Measurements from ENCODE around the gene RNF112.
"Not testable (repeated sequence)": the region's sequence is repeated elsewhere in the genome, so short reads cannot be mapped to it uniquely, and the experiment has no call there.

Gene RNF112

DNA sequence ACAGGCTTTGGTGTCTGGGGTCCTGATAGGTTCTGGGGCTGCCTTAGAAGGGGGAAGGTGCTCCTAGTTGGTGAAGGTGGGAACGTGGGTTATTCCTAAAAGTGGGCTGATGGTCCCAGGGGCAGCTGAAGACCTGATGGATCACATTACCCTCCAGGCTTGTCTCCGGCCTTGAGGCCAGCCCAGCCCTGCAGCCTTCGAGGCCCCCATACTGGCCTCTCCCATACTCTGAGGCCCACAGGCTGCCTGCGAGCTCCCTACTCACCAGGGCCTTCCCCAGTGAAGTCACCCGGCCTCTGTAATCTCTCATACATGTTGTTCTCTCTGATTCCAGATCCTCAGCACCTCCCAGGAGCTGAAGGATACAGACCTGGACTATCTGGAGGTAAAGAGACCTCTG lies 2.7 kb downstream of the RNF112 start:
- no peak for DNase-seq (ENCODE audit: low read depth in 2 of 3, low spot score in 2 of 3)

DNA sequence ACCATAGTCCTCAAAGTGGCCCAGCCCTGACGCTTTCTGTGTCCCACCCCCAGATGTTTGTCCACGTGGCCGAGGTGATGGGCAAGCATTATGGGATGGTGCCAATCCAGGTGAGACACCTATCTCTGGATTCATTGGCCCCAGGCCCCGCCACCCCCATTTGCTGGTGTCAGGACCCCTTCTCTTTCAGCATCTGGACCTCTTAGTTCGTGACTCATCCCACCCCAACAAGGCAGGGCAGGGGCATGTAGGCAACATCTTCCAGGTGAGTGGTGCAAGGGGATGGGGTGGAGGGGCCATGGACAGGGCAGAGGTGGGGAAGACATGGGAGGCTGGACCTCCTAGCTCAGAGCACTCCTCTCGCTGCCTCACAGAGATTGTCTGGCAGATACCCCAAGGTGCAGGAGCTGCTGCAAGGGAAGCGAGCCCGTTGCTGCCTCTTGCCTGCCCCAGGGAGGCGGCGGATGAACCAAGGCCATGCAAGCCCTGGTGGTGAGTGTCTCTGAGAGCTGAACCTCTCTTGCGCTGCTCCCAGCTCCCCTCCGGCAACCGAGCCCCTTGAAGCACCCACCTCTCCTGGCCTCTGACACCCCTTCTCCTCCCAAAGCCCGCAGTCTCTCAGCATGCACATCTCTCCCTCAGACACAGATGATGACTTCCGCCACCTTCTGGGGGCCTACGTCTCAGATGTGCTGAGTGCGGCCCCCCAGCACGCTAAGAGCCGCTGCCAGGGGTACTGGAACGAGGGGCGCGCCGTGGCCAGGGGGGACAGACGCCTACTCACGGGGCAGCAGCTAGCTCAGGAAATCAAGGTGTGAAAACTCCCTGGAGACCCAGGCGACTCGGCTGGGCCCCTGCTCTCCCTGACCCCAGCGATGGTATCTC lies 3.6 kb downstream of the RNF112 start:
- DNase-seq (ENCODE audit: low read depth in 2 of 3, low spot score in 2 of 3): no peak

DNA sequence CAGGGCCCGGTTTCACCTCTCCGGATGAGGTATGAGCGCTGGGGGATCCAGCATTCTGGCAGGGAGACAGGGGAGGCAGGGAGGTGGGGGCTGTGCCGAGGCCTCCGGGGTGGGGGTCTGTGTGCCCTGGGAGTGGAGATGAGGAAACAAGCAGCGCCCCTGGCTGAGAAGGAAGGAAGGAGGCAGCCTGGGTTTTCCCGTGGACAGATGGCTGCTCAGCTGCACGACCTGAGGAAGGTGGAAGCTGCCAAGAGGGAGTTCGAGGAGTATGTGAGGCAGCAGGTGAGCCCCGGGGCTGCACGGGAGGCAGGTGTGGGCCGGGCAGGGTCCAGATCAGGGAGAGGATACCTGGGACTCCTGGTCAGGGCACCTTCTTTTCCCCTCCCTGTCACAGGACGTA lies 4.3 kb downstream of the RNF112 start:
- DNase-seq (ENCODE audit: low read depth in 2 of 3, low spot score in 2 of 3): no peak

DNA sequence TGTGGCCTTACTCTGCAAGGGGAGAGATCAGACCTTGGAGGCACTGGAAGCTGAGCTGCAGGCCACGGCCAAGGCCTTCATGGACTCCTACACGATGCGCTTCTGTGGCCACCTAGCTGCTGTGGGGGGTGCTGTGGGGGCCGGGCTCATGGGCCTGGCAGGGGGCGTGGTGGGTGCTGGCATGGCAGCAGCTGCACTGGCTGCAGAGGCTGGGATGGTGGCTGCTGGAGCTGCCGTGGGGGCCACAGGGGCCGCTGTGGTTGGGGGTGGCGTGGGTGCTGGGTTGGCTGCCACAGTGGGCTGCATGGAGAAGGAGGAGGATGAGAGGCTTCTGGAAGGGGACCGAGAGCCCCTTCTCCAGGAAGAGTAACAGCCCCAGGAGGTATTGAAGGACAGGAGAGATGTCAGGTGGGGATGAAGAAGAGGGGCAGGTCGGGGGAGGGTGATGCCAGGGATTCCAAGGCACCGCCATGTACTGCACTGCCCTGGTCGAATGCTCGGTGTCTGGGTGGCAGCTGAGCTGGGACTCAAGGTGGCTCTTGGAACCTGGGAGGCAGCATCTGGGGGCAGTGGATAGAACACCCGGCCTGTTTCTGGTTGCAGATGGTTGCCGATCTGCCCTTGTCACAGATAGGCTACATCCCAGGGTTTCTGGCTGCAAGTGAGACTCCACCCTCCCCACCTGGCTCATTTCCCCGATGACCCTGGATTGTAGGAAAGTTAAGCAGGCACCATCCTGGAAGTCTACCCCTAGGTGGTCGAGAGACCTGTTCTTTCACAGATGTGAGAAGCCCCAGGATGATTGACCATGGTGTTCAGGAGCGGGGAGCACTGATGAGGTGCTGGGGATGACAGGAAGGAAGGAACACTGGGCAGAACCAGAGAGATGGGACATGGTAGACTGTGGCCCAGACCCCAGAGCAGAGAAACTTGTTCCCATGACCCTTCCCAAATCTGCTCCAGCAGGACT lies 5.1 kb downstream of the RNF112 start:
- DNase-seq (ENCODE audit: low read depth in 2 of 3, low spot score in 2 of 3): no peak

DNA sequence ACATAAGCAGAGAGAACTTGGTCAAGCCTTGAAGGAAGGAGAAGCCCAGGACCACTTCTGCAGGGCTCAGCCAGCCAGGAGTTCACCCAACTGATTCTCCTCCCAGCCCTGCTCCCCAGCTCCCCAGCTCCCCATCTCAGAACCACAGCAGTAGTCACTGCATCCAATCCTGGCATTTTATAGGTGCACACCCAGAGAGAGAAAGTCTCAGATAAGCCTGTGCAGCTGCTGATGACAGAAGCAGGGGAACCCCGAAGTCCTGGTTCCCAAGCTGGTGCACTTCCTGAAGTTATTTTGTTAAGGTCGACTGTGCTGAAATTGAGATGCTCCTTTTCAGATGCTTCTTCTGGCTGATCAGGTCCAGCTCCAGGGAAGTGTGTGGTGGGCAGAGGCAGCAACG lies 6.6 kb downstream of the RNF112 start:
- no peak for DNase-seq (ENCODE audit: low read depth in 2 of 3, low spot score in 2 of 3)

DNA sequence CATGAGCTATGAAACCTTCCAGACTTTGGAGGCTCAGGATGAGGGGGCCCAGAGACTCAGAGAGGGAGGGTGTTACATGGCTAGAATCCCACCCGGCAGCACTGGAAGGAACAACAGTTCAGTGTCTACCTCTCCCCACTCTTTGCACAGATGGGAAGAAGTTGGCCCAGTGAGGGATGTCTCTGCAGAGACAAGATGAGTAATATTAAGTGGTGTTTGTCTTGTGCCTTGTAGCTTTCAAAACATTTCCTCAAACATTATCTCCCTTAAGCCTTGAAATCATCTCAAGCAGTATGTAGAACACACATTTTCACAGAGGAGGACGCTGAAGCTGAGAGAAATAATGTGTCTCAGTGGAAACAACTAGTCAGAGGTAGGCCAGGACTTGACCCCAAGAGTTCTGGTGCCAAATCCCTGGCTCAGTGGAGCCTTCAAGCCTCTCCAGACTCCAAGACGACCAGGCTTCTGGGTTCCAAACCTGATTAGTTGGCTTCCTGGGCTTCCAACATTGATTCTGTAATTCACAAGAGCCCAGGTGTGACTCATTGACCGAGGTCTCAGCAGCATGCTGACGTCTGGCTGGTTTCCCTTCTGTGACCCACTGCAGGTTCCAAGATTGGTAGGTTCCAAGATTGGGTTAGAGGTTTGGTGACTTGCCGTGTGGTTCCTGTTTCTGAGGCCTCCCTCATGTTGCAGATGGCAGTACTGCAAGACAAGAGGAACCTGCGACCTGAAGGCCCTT lies 7.4 kb downstream of the RNF112 start:
- no peak for DNase-seq (ENCODE audit: low read depth in 2 of 3, low spot score in 2 of 3)

DNA sequence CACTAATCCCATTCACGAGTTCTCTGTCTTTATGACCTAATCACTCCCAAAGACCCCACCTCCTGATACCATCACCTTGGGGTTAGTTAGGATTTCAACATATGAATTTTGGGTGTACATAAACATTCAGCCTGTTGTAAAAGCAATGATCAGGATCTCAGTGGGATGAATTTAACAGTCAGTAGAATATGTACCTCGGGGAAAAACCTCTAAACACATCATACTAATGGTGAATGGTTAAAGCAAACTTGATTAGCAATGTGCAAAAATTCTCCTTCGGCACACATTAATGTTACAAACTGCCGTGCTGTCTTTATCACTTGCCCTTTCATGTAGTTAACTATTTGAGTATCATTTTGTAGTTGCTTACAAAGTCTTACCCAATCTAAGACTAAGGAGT lies 10.2 kb downstream of the RNF112 start:
- DNase-seq (ENCODE audit: low read depth in 2 of 3, low spot score in 2 of 3): no peak

DNA sequence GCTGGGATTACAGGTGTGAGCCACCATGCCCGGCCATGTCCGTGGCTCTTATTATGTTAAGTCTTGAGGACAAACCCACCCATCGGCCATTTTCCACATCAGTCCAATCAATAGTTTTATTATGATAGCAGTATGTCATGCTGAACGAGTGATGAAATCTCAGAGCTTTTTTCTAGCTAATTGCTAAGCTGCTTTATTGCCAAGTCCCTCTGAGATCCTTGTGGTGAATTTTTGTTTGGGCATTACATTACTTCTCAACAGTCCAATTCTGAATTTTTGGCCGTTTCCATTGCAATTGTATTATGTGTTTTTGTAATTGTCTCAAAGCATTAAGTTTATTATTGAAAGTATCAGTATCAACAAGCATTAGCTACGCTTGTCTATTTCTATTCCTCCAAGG lies 10.9 kb downstream of the RNF112 start:
- no peak for DNase-seq (ENCODE audit: low read depth in 2 of 3, low spot score in 2 of 3)

DNA sequence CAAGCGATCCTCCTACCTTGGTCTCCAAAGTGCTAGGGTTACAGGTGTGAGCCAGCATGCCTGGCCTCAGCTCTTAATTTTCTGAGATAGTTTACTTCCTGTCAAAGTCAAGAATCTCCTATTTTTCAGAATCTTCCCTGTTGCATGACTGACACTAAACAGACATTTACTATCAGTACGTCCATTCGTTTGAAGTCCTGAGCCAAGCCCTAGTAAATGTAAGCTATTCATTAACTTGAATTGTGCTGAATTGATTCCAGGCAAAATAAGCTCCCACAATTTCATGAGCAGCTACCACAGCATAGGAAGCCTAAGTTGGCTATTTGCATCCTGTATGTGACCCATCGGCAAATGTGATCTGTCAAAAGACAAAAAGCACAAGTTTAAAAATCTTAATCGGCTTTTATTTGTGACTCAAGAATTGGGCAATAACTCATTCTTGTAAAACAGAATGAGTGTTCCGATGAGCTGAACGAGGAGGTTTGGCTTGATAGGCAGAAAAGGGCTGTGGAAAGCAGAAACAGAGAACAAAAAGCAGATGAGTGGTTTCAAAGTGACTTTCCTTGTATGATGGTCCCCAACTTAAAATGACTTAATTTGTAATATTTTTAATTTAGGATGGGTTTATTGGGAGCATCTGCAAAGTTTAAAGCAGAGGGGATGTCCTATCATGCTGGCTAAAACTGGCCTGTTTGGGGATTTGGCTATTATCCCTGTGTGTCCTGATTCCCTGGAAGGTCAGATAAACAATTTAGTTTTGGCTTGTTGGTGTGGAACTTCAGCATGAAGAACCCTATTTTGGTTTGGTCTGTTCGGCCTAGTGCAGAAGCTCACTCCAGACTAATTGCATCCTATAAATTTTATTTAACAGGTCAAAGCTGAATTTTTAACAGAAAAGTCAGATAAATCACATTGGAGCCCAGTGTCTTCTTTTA lies 14.2 kb downstream of the RNF112 start:
- no peak for DNase-seq (ENCODE audit: low read depth in 2 of 3, low spot score in 2 of 3)

DNA sequence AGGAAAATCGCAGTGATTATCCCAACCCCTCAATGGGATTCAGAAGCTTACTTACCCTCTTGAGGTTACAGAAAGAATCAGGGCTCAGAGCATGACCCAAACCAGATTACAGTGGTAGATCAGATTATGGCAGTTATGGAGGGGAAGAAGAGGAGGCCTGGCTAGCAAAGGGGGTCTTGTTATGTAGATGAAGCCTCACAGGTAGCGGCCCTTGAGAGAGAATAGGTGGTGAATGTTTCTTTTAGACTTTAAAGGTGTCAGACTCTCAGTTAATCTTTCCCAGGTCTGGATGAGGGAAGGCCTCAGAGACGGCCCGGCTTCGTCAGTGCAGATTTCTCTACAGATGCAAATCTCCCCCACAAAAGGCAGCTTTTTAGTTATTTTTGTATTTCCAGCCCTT lies 15.6 kb downstream of the RNF112 start:
- no peak for DNase-seq (ENCODE audit: low read depth in 2 of 3, low spot score in 2 of 3)

DNA sequence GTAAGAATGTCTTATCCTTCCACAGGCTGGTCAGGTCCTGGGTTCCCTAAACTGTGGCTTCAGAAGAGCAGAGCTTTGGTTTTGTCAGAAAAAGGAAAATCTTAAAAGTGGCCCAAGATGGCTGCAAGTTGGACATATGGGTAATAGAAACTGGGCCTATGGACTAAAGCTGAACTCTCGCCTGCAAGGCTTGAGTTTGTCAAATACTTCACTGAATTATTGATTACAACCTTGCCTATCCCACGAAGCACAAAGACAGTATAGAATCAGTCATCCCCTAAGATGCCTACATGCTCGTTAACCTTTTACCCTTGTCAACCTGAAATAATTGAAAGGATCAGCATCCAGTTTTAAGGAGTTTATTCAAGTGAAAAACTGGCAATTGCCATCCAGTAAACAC lies 20.7 kb downstream of the RNF112 start:
- no peak for DNase-seq (ENCODE audit: low read depth in 2 of 3, low spot score in 2 of 3)

DNA sequence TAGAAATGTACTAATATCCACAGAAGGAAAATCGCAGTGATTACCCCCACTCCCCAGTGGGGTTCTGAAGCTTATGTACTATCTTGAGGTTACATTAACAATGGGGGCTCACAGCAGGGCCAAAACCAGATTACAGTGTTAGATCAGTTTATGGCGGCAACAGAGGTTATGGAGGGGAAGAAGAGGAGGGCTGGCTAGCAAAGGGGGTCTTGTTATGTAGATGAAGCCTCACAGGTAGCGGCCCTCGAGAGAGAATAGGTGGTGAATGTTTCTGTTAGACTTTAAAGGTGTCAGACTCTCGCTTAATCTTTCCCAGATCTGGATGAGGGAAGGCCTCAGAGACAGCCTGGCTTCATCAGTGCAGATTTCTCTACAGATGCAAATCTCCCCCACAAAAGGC lies 22.2 kb downstream of the RNF112 start:
- no peak for DNase-seq (ENCODE audit: low read depth in 2 of 3, low spot score in 2 of 3)

DNA sequence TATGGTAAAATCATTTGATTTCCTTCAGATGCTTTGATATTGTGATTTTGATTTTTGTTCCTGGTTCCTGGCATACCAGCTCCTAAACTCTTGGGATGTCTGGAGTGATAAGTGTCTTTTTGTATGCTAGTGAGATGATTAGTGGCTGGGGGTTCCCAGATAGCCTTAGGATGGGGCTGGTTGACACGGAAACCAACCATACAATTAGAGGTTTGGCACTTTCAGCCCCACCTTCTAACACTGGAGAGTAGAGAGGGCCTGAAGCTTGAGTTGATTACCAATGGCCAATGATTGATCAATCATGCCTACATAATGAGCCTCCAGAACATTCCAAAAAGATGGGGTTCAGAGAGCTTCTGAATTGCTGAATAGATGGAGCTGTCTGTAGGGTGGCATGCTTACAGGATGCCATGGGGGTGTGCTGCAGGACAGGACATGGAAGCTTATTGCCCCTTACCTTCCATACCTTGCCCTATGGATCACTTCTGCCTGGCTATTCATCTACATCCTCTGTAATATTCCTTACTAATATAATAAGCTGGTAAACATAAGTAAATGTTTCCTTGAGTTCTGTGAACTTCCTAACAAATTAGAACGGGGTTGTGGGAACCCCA lies 22.8 kb downstream of the RNF112 start:
- no peak for DNase-seq (ENCODE audit: low read depth in 2 of 3, low spot score in 2 of 3)

DNA sequence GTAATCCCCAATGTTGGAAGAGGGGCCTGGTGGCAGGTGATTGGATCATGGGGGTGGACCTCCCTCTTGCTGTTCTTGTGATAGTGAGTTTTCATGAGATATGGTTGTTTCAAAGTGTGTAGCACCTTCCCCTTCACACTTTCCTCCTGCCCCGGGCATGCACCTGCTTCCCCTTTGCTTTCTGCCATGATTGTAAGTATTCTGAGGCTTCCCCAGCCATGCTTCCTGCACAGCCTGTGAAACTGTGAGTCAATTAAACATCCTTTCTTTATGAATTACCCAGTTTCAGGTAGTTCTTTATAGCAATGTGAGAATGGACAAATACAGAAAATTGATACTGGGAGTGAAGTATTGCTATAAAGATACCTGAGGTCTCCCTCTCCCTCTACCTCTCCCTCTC lies 29.4 kb downstream of the RNF112 start:
- no peak for DNase-seq (ENCODE audit: low read depth in 2 of 3, low spot score in 2 of 3)

DNA sequence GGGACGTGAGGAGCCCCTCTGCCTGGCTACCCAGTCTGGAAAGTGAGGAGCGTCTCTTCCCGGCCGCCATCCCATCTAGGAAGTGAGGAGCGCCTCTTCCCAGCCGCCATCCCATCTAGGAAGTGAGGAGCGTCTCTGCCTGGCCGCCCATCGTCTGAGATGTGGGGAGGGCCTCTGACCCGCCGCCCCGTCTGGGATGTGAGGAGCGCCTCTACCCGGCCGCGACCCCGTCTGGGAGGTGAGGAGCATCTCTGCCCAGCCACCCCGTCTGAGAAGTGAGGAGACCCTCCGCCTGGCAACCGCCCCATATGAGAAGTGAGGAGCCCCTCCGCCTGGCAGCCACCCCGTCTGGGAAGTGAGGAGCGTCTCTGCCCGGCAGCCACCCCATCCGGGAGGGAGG lies 30.3 kb downstream of the RNF112 start:
- DNase-seq (ENCODE audit: low read depth in 2 of 3, low spot score in 2 of 3): not testable (repeated sequence)

DNA sequence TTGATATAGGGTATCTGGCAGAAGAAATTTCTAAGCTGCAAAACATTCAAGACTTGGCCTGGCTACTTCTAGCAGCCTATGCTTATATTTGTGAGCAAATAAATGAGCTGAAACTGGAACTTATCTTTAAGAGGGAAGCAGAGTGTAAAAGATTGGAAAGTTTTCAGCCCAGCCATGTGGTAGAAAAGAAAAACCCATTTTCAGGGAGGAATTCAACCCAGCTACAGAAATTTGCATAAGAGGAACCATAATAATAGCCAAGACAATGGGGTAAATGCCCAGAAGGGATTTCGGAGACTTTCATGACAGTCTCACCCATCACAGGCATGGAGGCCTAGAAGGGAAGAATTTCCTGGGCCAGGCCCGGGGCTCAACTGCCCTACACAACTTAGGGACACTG lies 31.7 kb downstream of the RNF112 start:
- DNase-seq (ENCODE audit: low read depth in 2 of 3, low spot score in 2 of 3): no peak

DNA sequence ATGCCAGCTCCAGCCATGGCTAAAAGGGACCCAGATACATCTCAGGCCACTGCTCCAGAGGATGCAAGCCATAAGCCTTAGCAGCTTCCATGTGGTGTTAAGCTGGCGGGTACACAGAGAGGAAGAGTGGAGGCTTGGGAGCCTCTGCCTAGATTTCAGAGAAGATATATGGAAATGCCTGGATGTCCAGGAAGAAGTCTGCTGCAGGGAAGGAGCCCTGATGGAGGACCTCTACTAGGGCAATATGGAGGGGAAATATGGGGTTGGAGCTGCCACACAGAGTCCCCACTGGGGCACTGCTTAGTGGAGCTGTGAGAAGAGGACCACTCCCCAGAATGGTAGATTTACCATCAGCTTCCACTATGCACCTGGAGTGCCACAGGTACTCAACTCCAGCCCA lies 32.1 kb downstream of the RNF112 start:
- DNase-seq (ENCODE audit: low read depth in 2 of 3, low spot score in 2 of 3): no peak

DNA sequence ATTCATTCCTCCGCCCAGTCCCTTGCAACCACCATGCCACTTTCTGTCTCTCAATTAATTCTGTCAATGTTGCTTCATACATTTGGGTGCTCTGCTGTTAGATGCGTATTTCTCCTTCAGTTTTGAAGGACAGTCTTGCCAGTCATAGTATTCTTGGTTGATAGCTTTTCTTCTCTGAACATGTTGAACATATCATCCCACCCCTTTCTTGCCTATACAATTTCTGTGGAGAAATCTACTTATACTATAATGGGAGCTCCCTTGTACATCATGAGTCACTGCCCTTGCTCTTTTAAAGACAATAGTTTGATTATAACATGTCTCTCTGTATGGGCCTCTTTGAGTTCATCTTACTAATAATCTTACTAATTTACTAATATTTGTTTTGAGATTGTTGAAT lies 34.1 kb downstream of the RNF112 start:
- no peak for DNase-seq (ENCODE audit: low read depth in 2 of 3, low spot score in 2 of 3)

DNA sequence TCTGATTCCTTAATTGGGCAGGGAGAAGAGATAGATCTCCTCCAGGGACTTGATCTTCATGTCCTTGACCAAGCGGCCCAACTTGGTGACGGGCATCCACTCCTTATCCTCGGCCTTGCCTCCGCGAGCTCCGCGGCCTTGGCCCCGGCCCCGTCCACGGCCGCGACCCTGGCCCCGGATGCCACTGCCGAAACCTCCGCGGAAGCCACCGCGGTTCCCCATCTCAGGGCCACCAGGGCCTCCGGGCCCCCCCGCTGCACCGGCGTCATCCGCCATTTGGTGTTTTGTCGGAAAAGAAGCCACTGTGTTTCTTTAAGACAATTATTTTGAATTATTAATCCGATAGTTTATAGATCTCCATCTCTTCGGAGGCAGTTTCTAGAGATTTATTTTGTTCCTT lies 35.5 kb downstream of the RNF112 start:
- DNase-seq (ENCODE audit: low read depth in 2 of 3, low spot score in 2 of 3): not testable (repeated sequence)

DNA sequence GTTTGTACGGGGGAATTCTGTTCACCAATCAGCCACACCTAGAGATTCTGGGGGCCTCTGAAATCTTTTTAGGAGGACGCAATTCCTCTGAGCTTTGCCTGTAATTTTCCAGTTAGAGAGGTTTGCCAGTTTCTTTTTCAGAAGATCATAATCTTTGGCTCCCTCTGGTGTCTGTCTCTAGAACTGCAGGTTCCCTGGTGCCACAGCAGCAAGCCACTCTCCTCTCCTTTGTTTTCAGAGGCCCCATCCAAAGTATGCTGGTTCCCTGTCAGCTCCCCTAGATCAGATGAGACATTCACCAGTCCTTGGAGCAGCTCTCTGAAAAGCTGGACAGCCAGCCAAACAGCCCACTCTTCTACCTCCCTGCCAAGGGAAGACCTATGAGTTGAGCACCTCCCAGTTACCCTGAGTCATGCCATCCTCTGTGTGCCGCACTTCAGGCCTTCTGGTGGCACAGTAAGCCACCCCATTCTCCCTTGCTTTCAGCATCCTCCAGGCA lies 36.1 kb downstream of the RNF112 start:
- DNase-seq (ENCODE audit: low read depth in 2 of 3, low spot score in 2 of 3): peak; percentile 10 to 45 (median 17)

All from activated CD8-positive, alpha-beta memory T cell treated with anti-CD3 and anti-CD28 coated beads for 48 hours (primary cell).